Measurements from ENCODE around the gene DDX6.
A peak's percentile ranks its signal among the peaks of the same experiment; 100 is the strongest.

Gene DDX6

DNA sequence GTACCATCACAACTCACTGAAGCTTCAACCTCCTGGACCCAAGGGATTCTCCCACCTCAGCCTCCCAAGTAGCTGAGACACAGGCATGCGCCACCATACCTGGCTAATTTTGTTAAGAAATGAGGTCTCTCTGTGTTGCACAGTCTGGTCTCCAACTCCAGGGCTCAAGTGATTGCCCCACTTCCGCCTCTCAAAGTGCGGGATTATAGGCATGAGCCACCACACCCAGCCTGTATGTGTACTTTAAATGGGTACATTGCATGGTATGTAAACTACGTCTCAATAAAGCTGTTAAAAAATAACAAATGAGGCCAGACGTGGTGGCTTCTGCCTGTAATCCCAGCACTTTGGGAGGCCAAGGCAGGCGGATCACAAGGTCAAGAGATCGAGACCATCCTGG is 36.2 kb upstream of the DDX6 start:
- TF ChIP-seq TCF12 (IDR thresholded peaks at IDR 0.05; ENCODE audit: low read depth) (no peak), TEAD4 (IDR thresholded peaks at IDR 0.05) (no peak), EP300 (IDR thresholded peaks at IDR 0.05; ENCODE audit: borderline replicate concordance) (no peak), CEBPB (IDR thresholded peaks at IDR 0.05) (no peak), EGR1 (IDR thresholded peaks at IDR 0.05) (no peak), NFIC (IDR thresholded peaks at IDR 0.05) (no peak), CREB1 (IDR thresholded peaks at IDR 0.05; ENCODE audit: low read depth) (no peak), RAD21 (IDR thresholded peaks at IDR 0.05; ENCODE audit: low read depth) (no peak), ZBTB7A (IDR thresholded peaks at IDR 0.05; ENCODE audit: low read depth) (no peak), FOXM1 (IDR thresholded peaks at IDR 0.05; ENCODE audit: borderline replicate concordance, low read depth) (no peak), YY1 (IDR thresholded peaks at IDR 0.05; ENCODE audit: low read depth) (no peak), TAF1 (IDR thresholded peaks at IDR 0.05; ENCODE audit: low read depth) (no peak)
- TF ChIP-seq, protein P1, sequence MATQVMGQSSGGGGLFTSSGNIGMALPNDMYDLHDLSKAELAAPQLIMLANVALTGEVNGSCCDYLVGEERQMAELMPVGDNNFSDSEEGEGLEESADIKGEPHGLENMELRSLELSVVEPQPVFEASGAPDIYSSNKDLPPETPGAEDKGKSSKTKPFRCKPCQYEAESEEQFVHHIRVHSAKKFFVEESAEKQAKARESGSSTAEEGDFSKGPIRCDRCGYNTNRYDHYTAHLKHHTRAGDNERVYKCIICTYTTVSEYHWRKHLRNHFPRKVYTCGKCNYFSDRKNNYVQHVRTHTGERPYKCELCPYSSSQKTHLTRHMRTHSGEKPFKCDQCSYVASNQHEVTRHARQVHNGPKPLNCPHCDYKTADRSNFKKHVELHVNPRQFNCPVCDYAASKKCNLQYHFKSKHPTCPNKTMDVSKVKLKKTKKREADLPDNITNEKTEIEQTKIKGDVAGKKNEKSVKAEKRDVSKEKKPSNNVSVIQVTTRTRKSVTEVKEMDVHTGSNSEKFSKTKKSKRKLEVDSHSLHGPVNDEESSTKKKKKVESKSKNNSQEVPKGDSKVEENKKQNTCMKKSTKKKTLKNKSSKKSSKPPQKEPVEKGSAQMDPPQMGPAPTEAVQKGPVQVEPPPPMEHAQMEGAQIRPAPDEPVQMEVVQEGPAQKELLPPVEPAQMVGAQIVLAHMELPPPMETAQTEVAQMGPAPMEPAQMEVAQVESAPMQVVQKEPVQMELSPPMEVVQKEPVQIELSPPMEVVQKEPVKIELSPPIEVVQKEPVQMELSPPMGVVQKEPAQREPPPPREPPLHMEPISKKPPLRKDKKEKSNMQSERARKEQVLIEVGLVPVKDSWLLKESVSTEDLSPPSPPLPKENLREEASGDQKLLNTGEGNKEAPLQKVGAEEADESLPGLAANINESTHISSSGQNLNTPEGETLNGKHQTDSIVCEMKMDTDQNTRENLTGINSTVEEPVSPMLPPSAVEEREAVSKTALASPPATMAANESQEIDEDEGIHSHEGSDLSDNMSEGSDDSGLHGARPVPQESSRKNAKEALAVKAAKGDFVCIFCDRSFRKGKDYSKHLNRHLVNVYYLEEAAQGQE (IDR thresholded peaks at IDR 0.05; ENCODE audit: low read depth): no peak
- TF ChIP-seq, protein P2, sequence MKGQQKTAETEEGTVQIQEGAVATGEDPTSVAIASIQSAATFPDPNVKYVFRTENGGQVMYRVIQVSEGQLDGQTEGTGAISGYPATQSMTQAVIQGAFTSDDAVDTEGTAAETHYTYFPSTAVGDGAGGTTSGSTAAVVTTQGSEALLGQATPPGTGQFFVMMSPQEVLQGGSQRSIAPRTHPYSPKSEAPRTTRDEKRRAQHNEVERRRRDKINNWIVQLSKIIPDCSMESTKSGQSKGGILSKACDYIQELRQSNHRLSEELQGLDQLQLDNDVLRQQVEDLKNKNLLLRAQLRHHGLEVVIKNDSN (IDR thresholded peaks at IDR 0.05): no peak
- TF ChIP-seq, protein P3, sequence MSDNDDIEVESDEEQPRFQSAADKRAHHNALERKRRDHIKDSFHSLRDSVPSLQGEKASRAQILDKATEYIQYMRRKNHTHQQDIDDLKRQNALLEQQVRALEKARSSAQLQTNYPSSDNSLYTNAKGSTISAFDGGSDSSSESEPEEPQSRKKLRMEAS (IDR thresholded peaks at IDR 0.05): no peak

DNA sequence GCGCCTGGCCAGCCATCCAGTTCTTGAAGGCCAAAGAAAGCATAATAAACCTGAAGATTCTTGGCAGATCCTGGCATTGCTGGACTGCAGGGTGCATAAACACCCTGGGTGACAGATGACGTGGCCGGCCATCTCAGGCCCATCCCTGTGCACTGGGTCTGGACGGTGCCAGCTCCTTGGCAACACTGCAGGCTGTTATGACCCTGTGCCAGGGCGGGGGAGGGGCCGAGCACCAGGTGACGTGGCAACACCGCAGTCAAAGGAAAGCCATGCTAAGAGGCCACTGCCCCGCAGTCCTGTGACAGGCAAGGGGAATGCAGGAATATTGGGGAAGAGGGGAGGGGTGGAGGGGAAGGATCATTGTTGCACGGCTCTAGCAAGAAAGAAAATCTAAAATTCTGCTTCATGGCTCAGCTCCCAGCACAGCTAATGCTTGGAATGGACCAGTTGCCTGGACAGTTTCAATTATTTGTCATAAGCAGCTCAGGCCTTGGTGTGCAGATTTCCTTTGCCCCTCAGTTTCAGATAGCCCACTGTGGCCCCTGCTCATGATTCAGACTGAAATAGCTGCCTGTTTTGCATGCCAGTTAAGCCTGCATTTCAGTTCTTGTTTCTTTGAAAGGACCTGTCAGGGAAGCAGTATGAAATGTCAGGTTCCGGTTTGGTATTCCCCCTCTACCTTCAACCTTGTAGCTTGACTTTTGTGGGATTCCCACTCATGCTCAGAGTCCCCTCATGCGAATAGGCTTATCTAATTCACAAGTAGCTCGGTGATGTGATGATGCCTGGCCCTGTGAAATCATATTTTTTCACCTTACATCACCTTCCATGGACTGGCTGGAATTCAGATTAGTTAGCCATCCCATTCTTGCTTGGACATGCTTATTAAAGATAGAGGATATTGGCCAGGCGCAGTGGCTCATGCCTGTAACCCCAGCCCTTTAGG is 29.7 kb upstream of the DDX6 start:
- TF ChIP-seq RAD21 (IDR thresholded peaks at IDR 0.05; ENCODE audit: low read depth): no peak; the same call in 1 of the 2 replicates
- peak; percentile 52; the same call in 1 of the 2 replicates for TF ChIP-seq EP300 (IDR thresholded peaks at IDR 0.05; ENCODE audit: borderline replicate concordance)
- TF ChIP-seq EGR1 (IDR thresholded peaks at IDR 0.05): no peak
- TF ChIP-seq, protein P3 (IDR thresholded peaks at IDR 0.05): no peak
- TF ChIP-seq TAF1 (IDR thresholded peaks at IDR 0.05; ENCODE audit: low read depth): no peak
- no peak for TF ChIP-seq YY1 (IDR thresholded peaks at IDR 0.05; ENCODE audit: low read depth)
- 0 out of 2 replicates have a peak, but pooled peaks have one; percentile 39 for TF ChIP-seq CREB1 (IDR thresholded peaks at IDR 0.05; ENCODE audit: low read depth)
- no peak for TF ChIP-seq CEBPB (IDR thresholded peaks at IDR 0.05)
- TF ChIP-seq NFIC (IDR thresholded peaks at IDR 0.05): peak; percentile 90
- TF ChIP-seq TCF12 (IDR thresholded peaks at IDR 0.05; ENCODE audit: low read depth): peak; percentile 47; the same call in 1 of the 2 replicates
- no peak for TF ChIP-seq ZBTB7A (IDR thresholded peaks at IDR 0.05; ENCODE audit: low read depth)
- no peak for TF ChIP-seq FOXM1 (IDR thresholded peaks at IDR 0.05; ENCODE audit: borderline replicate concordance, low read depth)

DNA sequence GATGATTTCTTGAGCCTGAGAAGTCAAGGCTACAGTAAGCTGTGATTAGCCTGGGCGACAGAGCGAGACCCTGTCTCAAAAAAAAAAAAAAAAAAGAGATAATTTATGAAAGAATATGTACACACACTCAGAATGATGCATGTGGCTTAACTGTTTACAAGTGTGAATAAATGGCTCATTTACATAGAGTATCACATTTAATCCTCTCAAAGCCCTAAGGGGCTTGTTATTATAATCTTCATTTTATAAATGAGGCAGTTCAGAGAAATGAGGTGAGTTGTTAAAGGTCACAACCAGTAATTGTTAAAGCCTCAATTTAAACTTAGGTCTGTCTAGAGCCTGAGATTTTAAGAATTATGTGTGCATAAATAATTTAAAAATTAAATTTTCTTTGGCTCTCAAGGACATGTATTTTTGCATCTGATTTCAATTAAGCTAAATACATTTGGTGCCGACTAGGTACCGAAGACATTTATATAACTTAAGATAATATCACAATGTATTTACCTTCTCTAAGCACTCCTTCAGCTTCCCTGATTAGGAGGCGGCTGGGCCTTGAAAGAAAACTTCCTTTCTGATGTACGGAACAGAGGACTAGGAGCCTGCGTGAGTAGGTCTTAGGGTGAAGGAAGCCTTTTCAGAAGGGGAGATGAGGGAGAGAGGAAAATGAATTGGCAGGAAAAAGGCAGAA is 28.5 kb upstream of the DDX6 start:
- TF ChIP-seq, protein P2 (IDR thresholded peaks at IDR 0.05): no peak
- no peak for TF ChIP-seq TEAD4 (IDR thresholded peaks at IDR 0.05)
- TF ChIP-seq NFIC (IDR thresholded peaks at IDR 0.05): no peak
- no peak for TF ChIP-seq CEBPB (IDR thresholded peaks at IDR 0.05)

DNA sequence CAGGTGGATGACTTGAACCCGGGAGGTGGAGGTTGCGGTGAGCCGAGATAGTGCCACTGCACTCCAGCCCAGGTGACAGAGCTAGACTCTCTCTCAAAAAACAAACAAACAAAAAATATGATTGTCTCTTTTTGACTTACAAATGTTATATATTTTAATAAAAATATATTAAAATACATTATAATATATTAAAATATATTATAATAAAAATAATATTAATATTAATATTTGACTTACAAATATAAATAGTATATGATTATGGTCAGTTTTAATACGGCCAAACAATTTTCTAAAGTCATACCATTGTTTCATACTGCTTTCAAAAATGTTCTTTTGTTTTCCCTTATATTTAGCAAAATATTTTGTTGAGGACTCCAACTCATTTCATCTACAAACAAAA is 27.2 kb upstream of the DDX6 start:
- TF ChIP-seq YY1 (IDR thresholded peaks at IDR 0.05; ENCODE audit: low read depth): no peak
- no peak for TF ChIP-seq EP300 (IDR thresholded peaks at IDR 0.05; ENCODE audit: borderline replicate concordance)
- no peak for TF ChIP-seq TAF1 (IDR thresholded peaks at IDR 0.05; ENCODE audit: low read depth)
- TF ChIP-seq NFIC (IDR thresholded peaks at IDR 0.05): no peak
- no peak for TF ChIP-seq FOXM1 (IDR thresholded peaks at IDR 0.05; ENCODE audit: borderline replicate concordance, low read depth)
- TF ChIP-seq, protein P2 (IDR thresholded peaks at IDR 0.05): no peak
- TF ChIP-seq, protein P3 (IDR thresholded peaks at IDR 0.05): no peak
- TF ChIP-seq TCF12 (IDR thresholded peaks at IDR 0.05; ENCODE audit: low read depth): no peak
- no peak for TF ChIP-seq ZBTB7A (IDR thresholded peaks at IDR 0.05; ENCODE audit: low read depth)
- TF ChIP-seq CREB1 (IDR thresholded peaks at IDR 0.05; ENCODE audit: low read depth): no peak
- TF ChIP-seq TEAD4 (IDR thresholded peaks at IDR 0.05): no peak
- TF ChIP-seq CEBPB (IDR thresholded peaks at IDR 0.05): no peak

DNA sequence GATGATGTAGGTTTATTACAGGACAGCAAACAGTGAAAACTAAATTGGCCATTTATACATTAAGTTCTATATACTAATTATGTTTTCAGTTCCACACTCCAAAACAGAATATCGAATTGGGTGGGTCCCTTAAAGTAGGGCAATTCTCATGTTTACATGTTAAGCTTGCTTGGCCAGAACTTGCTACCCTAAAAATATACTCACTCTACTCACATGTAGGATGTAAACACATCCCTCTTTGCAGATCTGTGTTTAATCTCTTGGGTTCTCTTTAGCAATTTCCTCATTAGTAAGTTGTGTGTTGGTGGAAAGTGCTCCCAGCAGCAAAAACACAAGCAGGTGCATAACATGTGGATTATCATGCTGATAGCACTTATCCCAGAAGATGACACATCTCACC is 22.6 kb upstream of the DDX6 start:
- no peak for TF ChIP-seq EP300 (IDR thresholded peaks at IDR 0.05; ENCODE audit: borderline replicate concordance)
- no peak for TF ChIP-seq ZBTB7A (IDR thresholded peaks at IDR 0.05; ENCODE audit: low read depth)
- no peak for TF ChIP-seq TCF12 (IDR thresholded peaks at IDR 0.05; ENCODE audit: low read depth)
- no peak for TF ChIP-seq TAF1 (IDR thresholded peaks at IDR 0.05; ENCODE audit: low read depth)
- TF ChIP-seq YY1 (IDR thresholded peaks at IDR 0.05; ENCODE audit: low read depth): no peak

DNA sequence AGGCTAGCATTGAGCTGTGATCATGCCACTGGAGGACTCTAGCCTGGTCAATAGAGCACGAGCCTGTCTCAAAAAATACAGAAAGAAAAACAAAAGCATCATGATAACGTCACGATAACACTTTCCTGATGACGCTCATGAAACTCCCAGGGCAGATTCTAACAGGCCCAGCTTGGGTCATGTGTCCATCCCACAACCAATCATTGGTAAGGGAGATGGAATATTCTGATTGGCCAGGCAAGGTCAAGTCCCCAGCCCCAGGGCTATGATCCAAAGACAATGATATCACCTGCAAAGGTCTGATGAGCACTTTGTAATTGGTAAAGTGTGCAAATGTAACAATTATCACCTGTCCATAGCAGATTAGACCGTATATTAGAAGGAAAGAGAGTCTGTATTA is 21.5 kb upstream of the DDX6 start:
- TF ChIP-seq CEBPB (IDR thresholded peaks at IDR 0.05) (no peak), RAD21 (IDR thresholded peaks at IDR 0.05; ENCODE audit: low read depth) (no peak)
- TF ChIP-seq, protein P2 (IDR thresholded peaks at IDR 0.05): peak; percentile 60; the same call in 1 of the 2 replicates
